HG03108 (cell line): ENCODE measurements around the gene ETNPPL.

Experiments used
- ATAC-seq: cut with Tn5 transposase; IDR thresholded peaks from one replicate; pipeline ENCODE4 v1.9.1; 2021; ENCODE audit warnings: moderate library complexity; ENCODE audit not compliant: unreplicated experiment

ETNPPL gene

DNA sequence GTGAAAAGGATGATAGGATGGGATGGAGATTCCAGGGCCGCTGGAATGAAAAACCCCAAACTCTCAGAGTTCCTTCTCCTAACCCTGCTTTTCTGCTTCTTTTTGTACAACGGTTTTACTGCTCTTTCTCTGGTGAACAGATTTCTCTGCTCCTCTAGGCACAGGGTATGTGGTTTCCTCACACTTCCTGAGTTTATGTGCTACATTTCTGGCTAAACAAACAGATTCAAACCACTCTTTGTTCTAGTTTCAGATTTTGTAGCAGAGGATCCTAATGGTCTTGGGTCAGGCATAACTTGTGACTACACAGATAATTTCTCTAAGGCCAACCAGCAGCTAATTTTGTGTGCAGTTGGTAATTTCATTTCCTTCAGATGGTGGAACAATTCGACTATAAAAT, 59.9 kb downstream of the ETNPPL start:
- ATAC-seq, result no peak

DNA sequence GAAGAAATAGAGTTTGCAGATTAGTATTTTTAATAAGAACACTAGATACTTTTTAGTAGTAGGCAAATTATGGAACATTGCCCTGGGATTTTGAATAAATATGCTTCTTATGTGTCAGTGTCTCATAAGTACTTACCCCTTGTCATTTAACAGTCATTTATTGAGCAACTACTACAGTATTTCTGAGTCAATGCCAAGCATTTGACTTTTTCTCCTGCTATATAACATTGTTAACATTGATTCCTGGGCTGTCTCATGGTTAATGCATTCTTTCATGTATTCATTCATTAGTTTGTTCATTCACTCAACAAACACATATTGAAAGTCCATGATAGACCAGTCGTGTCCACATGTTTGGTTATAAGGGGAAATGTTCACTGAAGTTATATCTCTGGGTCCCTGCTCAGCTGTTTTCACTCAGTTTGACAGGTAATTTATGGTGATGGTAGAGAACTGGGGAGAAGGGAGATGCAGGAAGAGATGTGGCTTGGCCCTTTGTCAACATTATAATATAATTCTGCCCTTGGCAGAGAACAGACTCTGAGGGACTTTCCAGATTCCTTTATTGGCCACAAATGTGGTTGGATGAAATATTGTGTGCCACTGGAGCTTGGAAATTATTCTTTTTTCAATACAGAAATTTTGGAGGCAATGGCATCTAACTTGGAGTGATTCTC, 62.6 kb downstream of the ETNPPL start:
- no peak for ATAC-seq

DNA sequence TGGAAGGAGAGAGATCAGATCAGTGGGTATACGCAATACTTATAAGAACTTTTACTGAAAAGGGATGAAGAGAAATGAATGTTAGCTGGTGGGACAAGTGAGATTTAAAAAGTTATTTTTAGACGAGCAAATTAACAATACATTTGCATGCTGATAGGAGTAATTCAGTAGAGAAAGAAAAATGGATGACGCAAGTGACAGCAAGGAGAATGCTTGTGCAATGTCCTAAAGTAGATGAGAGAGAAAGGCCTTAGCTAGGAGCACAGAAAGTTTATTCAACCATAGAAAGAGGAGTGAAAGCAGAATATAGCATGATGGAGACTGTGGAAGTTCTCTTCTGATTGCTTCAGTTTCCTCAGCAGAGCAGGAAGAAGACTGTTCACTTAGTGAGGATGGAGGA, 66.7 kb downstream of the ETNPPL start:
- no peak for ATAC-seq

DNA sequence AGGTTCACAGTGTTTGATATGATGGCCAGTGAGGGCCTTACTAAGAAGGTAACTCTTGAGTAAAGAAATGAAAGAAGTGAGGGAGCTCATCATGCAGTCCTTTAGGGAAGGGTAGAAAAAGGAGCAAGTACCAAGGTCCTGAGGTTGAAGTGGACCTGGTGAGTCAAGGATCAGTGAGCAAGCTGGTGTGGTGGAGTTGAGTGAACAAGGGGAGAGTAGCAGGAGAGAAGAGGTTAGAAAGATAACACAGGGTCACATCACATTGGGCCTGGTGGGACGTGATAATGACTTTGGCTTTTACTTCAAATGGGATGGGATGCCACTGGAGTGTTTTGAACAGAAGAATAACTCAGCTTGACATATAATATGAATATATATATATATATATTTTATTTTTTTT, 67.8 kb downstream of the ETNPPL start:
- no peak for ATAC-seq

DNA sequence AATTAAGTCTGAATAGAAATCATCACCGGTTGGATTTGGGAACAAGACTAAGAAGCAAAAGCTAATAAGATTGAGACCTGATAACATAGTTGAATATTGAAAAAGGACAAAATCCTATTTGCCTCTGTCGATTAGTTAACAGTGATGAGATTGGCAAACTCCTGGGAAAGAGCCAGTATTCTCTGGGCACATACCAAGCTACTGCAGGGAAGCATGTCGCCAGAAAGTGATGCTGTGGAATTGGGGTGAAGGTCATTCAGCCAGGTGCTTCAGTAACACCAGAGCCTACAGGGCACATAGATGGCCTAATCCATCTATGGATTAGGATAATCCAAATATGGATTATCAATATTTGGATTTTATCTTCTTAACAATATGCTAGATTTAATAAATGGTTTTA, 68.4 kb downstream of the ETNPPL start:
- ATAC-seq, result no peak

DNA sequence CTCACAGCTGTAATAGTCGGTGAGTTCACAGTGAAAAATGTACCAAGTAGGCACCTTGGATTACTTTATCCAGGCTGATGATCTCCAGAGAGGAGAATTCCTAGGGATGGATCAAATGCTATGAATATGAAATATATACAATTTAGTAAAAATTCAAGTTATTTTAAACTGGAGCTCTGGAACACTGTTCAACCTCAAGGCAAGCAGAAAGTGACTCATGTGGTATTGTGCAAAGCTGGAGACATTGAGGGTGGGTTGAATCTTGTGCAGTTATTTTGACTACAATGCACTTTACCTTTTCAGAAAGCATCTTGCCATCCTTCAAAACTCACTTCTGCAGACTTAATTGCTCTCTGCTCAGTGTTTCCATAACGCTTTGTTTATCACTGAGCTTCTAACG, 69.0 kb downstream of the ETNPPL start:
- ATAC-seq, result no peak

DNA sequence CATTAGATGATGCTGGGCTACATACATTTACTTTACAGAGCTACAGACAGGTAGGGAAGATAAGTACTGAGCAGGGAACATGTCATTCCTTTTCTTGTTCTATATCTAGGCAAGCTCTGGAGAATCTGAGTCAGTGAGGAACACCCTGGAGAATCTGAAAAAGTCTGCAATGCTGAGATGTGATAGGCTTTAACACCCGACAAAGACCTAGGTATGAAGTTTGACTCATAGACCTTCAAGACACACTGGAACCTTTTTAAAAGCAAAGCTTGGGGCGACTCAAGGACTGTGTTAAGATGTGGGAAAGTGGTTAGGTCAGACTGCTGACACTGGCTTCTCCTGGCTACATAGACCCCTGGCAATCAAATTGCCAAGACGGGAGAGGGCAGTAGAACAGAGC, 69.6 kb downstream of the ETNPPL start:
- no peak for ATAC-seq
